GM18502 (cell line): ENCODE measurements around the gene NEU1.
"Not testable (repeated sequence)": the region's sequence is repeated elsewhere in the genome, so short reads cannot be mapped to it uniquely, and the experiment has no call there.

Experiments
- ATAC-seq: cut with Tn5 transposase; IDR thresholded peaks from one replicate; pipeline ENCODE4 v1.9.1; 2021; ENCODE audit warnings: mild to moderate bottlenecking; ENCODE audit not compliant: unreplicated experiment, poor library complexity

NEU1 gene

DNA sequence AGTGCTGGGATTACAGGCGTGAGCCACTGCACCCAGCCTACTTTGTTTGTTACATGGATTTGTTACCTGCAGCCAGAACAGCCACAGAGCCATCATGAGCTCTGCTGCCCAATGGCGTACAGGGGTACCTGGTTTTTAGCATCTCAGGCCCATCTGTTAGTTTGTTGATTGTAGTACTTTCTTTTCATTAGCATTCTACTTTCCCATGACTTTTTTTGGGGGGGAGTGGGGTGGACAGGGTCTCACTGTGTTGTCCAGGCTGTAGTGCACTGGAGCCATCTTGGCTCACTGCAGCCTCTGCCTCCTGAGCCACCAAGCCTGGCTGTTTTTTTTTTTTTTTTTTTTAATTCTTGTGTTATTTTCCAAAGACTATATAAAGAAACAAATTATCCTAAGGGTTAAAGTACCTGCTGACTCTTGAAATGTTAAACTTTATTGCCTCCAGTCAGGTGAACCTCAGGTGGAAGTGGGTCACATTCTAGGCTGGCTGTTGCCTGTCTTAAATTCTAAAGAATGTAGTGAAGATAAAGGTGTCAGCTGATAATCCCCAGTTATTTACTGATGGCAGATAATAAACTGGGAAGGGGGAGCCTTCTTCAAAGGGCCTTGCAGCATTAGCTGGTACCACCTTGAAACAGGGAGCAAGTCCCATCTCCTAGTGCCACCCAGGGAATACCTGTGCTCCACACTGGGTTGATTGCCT is 15.2 kb downstream of the NEU1 start:
- ATAC-seq, result no peak

DNA sequence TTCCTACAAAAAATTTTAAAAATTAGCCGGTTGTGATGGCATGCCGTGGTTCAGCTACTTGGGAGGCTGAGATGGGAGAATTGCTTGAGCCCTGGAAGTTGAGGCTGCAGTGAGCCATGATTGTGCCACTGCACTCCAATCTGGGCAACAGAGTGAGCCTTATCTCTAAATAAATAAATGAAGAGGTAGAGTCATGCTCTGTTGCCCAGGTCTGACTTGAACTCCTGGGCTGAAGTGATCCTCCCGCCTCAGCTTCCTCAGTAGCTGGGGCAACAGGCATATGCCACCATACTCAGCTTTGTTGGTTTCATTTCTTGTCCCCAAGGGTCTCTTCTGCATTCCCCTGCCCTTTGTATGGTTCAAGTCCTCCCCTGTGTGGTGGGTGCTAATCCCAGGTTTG is 18.1 kb downstream of the NEU1 start:
- ATAC-seq, result no peak

DNA sequence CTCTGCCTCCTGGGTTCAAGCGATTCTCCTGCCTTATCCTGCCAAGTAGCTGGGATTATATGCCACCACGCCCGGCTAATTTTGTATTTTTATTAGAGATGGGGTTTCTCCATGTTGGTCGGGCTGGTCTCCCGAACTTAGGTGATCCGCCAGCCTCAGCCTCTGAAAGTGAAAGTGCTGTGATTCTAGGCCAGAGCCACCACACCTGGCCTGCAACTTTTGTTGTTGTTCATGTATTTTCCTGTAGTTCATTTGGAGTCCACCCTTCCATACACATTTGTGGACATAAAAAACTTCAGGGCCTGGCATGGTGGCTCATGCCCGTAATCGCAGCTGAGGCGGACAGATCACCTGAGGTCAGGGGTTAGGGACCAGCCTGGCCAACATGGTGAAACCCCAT is 20.6 kb downstream of the NEU1 start:
- ATAC-seq, result no peak

DNA sequence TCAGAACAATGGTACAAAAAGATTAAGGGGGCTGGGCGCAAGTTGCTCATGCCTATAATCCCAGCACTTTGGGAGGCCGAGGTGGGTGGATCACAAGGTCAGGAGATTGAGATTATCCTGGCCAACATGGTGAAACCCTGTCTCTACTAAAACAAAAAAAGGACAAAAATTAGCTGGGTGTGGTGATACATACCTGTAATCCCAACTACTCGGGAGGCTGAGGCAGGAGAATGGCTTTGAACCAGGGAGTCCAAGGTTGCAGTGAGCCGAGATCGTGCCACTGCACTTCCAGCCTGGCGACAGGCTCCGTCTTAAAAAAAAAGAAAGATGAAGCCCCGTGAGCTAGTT is 22.9 kb downstream of the NEU1 start:
- ATAC-seq, result not testable (repeated sequence)

DNA sequence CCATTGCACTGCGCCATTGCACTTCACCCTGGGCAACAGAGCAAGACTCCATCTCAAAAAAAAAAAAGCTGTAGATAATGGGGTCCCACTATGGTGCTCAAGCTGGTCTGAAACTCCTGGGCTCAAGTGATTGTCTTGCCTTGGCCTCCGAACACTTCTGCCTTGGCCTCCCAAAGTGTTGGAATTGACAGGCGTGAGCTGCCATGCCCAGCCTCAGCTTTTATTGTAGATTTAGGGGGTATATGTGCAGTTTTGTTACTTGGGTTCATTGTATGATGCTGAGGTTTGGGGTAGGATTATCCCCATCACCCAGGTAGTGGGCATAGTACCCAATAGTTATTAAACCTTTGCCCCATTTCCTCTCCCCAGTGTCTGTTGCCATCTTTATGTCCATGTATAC is 23.7 kb downstream of the NEU1 start:
- ATAC-seq, result no peak

DNA sequence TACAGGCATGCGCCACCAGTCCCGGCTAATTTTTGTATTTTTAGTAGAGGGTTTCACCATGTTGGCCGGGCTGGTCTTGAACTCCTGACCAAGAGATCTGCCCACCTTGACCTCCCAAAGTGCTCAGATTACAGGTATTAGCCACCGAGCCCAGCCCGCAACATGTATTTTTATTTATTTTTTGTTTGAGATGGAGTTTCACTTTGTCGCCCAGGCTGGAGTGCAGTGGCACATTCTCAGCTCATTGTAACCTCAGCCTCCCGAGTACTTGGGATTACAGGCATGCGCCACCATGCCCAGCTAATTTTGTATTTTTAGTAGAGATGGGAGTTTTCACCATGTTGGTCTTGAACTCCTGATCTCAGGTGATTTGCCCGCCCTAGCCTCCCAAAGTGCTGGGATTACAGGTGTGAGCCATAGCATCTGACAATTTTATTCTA is 24.5 kb downstream of the NEU1 start:
- ATAC-seq, result not testable (repeated sequence)

DNA sequence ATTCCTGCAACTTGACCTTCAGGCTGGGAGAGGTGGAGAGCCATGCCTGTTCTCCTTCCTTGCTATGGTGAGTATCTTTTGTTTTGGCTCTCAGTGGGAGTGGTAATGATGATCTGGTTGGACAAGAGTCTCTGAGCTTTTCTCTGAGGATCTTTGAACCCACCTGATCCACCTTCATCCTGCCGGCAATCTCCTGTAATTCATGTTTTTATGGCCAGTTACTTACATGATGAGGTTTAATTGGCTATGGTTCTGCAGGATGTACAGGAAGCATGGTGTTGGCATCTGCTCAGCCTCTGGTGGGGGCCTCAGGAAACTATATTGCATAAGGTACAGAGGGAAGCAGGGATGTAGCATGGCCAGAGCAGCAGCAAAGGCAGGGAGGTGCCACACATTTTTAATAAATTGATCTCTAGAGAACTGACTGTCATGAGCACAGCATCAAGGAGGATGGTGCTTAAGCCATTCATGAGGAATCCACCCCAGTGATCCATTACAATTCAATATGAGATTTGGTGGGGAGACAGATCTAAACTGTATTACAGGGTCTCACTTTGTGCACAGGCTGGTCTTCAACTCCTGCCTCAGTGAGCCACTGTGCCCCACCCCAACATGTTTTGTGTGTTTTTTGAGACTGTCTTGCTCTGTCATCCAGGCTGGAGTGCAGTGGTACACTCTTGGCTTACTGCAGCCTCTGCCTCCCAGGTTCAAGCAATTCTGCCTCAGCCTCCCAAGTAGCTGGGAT is 25.1 kb downstream of the NEU1 start:
- no peak for ATAC-seq

DNA sequence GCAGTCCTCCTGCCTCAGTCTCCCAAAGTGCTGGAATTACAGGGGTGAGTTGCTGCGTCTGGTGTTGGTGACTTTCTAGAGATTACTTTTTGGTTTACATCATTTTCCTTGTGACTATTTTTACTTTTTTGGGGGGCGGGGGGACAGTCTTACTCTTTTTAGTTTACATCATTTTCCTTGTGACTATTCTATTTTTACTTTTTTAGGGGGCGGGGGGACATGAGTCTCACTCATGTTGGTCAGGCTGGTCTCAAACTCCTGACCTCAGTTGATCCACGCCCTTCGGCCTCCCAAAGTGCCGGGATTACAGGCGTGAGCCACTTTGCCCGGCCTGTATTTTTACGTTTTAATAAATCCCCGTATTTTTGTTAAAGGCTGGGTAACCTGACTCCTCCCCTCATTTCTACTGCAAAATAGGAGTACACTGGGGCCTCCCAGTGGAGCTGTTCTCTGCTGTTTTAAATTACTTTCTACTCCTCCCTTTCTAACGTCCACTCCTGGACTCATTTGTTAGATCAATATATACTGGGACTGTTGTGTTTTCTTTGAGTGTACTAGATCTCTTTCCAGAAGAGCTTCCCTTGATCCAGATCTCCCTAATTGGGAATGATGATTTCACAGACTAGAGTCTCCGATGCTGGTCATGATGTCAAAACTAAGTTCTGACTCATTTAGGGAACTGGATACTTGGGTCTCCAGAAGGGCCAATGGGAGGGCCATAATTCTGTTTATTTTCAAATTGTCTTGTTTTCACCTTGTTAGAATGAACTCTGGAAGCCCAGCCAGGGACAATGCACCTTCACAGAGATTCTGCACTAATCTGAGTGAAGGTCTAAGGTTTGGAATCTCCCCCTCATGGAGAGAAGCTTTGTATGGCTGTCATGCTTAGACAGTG is 25.9 kb downstream of the NEU1 start:
- ATAC-seq, result no peak

DNA sequence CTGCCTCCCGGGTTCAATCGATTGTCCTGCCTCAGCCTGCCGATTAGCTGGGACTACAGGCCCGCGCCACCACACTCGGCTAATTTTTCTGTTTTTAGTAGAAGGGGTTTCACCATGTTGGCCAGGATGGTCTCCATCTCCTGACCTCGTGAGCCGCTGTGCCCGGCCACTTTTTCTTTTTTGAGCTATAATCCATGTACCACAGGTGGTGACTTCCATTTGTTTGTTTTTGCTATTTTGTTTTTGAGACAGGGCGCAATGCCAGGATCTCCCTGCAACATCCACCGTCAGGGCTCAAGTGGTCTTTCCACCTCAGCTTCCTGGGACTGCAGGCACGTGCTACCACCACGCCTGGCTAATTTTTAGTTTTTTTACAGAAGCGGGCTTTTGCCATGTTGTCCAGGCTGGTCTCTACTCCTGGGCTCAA is 26.6 kb downstream of the NEU1 start:
- ATAC-seq, result no peak

DNA sequence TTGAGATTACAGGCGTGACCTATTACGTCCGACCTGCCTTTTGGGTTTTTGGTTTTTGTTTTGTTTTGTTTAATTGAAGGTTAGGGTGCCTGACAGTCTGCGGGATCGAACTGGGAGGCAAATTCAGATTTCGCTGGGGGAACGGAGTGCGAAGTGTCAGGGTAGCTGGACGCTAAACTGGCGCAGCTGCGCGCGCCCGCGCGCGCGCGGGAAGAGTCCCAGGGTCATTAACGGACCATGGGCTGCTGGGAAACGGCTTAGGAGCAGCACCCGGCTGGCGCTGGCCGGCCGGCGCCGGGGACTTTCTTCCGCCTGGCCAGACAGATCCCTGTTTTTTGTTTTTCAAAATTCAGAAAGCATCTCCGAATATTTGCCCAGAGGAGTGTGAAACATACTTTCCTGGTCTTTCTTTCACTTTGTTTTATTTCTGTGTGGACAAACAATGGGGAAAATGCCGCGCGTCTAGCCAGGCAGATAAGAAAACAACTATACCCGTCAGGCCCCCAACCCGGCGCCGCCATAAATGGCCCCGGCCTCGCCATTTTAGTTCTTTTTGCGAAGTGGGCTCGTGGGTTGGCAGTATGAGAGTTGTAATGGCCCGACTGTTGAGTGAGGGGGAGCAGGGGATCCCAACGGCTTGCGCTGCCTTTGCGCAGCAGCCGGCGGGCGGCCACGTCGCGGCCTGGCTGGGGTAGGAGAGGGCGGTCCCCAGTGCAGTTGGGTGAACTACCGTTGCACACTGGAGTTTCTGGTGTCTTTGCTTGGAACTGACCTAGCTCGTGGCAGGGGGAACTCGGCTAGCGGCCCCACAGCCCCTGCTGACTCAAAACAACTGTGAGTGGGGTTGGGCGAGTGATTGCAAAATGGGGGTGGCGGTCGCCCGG is 28.0 kb downstream of the NEU1 start:
- peak; percentile 41 for ATAC-seq

DNA sequence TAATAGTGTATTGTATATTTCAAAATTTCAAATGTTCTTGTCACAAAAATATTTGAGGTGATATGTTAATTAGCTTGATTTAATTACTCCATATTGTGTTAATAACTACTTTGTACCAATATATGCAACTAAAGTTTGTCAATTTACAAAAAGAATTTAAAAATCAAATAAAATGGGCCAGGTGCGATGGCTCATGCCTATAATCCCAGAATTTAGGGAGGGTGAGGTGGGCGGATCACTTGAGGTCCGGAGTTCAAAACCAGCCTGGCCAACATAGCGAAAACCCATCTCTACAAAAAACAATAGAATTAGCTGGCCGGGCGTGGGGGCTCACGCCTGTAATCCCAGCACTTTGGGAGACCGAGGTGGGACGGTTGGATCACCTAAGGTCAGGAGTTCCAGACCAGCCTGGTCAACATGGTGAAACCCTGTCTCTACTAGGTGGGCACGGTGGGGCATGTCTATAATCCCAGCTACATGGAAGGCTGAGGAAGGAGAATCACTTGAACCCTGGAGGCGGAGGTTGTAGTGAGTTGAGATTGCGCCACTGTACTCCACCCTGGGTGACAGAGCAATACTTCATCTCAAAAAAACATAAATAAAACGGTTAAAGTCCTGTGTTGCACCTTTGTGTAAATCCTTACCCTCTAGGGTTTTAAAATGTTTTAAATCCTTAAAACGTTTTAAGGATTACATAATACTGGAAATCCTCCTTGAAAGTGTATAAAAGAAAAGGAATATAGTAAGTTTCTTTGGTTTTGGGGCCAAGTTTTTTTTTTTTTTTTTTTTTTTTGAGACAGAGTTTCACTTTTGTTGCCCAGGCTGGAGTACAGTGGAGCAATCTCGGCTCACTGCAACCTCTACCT is 31.0 kb downstream of the NEU1 start:
- ATAC-seq, result no peak

DNA sequence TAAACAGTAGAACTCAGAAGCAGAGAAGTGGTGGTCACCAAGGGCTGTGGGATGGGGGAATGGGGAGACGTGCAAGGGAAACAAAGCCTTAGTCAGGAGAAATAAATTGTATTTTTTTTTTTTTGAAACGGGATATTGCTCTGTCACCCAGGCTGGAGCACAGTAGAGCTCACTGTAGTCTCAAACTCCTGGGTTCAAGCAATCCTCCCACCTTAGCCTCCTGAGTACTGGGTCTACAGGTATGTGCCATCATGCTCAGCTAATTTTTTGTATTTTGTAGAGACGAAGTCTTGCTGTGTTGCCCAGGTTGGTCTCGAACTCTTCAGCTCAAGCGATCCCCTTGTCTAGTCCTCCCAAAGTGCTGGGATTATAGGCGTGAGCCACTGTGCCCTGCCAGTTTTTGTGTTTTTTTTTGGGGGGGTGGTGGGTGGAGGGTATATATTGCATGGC is 31.7 kb downstream of the NEU1 start:
- no peak for ATAC-seq

DNA sequence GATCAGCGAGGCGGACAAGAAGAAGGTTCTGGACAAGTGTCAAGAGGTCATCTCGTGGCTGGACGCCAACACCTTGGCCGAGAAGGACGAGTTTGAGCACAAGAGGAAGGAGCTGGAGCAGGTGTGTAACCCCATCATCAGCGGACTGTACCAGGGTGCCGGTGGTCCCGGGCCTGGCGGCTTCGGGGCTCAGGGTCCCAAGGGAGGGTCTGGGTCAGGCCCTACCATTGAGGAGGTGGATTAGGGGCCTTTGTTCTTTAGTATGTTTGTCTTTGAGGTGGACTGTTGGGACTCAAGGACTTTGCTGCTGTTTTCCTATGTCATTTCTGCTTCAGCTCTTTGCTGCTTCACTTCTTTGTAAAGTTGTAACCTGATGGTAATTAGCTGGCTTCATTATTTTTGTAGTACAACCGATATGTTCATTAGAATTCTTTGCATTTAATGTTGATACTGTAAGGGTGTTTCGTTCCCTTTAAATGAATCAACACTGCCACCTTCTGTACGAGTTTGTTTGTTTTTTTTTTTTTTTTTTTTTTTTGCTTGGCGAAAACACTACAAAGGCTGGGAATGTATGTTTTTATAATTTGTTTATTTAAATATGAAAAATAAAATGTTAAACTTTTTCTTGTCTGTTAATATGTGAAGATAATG is 32.9 kb downstream of the NEU1 start:
- no peak for ATAC-seq

DNA sequence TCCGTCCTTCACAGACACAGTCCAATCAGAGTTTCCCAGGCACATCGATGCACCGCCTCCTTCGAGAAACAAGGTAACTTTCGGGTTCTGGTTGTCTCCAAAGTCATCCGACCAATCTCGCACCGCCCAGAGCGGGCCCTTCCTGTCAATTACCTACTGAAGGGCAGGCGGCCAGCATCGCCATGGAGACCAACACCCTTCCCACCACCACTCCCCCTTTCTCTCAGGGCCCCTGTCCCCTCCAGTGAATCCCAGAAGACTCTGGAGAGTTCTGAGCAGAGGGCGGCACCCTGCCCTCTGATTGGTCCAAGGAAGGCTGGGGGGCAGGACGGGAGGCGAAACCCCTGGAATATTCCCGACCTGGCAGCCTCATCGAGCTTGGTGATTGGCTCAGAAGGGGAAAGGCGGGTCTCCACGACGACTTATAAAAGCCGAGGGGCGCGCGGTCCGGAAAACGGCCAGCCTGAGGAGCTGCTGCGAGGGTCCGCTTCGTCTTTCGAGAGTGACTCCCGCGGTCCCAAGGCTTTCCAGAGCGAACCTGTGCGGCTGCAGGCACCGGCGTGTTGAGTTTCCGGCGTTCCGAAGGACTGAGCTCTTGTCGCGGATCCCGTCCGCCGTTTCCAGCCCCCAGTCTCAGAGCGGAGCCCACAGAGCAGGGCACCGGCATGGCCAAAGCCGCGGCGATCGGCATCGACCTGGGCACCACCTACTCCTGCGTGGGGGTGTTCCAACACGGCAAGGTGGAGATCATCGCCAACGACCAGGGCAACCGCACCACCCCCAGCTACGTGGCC is 35.1 kb downstream of the NEU1 start, which contains the start of gene HSPA1B:
HSPA1B (plus strand) TSS at position 453 of the 794 bp plus-strand sequence; CDS start at position 666, 213 bp downstream.
- ATAC-seq, result peak; percentile 66

DNA sequence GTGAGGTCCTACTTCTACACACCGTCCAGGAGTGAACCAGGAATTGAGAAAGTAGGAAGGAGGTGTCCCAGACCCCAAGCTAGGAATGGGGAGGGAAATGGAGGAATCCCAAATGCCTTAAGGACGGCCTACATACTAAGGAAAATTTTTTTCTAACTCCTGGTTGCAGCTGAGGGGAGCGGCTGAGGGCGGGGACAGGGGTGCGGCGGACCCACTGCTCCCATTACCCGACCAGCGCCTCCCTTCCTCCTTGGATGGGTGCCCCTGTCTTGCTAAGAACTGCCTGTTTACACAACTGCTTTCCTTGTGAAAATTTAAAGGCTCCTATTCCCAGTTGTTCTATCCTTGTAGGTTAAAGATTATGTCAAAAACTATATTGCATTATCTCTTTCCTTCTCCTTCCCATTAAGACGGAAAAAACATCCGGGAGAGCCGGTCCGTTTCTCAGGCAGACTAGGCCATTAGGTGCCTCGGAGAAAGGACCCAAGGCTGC is 35.8 kb downstream of the NEU1 start:
- no peak for ATAC-seq

DNA sequence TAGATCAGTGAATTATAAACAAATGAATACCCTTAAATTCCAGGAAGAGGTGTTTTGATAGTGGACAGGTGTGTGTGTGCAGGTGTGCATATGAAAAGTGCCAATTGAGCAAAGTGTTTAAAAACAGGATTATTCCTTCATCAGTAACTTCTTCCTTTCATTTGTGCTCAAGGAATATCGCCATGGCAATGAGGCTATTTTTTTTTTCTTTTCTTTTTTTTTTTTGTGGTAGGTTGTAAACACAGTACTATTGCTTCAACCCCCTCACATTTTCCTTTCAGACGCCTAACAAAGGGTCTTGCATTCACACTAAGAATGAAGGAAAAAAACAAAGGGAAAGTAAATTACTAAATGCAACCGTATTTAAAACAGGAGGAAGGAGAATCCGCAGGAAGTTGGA is 37.1 kb downstream of the NEU1 start:
- no peak for ATAC-seq

DNA sequence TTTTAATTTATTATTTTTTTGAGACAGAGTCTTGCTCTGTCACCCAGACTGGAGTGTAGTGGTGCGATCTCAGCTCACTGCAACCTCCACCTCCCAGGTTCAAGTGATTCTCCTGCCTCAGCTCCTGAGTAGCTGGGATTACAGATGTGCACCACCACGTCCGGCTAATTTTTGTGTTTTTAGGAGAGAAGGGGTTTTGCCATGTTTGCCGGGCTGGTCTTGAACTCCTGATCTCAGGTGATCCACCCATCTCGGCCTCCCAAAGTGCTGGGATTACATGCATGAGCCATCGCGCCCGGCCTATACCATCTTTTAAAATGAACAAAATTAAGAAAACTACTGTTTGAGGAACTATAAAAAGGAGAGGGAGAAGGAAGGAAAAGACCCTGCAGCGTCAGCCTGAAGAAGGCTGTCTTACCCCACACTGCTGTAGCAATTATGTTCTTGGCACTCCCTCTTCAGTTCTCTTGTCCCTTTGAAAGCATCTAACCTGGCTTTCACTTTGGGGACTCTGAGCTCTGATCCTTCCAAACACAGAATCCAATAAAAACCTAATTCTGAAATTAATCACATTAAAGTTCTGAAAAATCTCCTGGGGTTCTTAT is 38.9 kb downstream of the NEU1 start:
- not testable (repeated sequence) for ATAC-seq
